ENCODE data around the gene SCO1. TPM values are rescaled to one million over a fixed set of nuclear protein-coding genes. Genes with fewer than 3 reads are reported as not detected.
A peak's percentile ranks its signal among the peaks of the same experiment; 100 is the strongest.

SCO1 gene
- total RNA-seq (2021; ENCODE audit: unreplicated experiment) (28.0 TPM), Bru-seq, nascent RNA (percentile 80 among the genes with signal in this experiment), BruChase-seq, experiment 1, labeled RNA remaining after a 2-hour chase (percentile 83 among the genes with signal in this experiment), BruChase-seq, experiment 2, labeled RNA remaining after a 6-hour chase (percentile 83 among the genes with signal in this experiment)
- polyA plus RNA-seq (2012; ENCODE audit: insufficient read length): 21.7 TPM
- long read RNA-seq, full-length matches to known transcripts: 39 of 47 reads
- long read RNA-seq, partial matches to known transcripts: 0 of 47 reads
- long read RNA-seq, other reads (novel, unspliced or antisense): 8 of 47 reads

DNA sequence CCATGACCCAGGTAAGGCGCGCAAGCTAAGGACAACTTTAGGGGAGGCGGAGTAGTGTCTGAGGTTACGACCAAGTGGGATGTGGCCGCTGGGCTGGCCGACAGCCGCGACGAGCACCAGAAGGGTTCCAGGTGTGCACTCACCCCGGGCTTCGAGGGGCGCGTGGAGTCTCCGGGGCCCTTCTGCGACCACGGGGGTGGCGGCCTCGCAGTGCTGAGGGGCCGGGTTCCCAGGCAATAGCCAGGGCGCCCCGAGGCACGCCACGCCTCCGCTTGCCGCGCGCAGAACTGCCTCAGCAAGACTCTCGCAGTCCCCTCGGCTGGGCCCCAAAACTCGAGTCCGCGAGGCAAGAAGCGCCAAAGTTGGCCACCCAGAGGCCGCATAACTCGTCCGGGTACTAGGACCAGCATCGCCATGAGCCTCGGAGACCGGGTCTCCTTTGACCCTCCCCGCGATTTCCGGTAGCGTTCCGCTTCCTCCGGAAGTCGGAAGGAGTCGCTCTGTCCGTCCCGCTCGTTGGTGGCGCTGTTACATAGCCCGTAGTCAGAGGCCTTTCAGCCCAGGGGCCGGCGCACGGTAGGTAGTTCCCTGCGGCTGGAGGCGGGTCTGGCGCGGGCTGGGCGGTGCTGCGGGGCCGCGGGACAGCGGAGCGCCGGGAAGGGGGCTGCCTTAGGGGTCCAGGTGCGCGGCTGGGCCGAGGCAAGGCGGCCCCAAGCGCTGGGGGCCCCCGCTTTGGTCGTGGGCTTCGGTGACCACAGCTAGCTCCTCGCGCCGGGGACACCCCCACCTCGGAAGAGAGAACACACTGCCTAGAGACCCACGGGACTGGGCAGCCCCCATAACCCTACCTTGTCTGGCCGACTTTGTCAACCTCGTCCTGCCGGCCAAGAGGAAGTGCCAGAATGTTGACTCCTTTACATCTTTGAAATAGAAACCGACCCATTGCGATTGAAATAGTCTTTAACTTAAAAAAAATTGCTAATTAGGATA, at the start of gene SCO1, which contains the start of gene ADPRM:
SCO1 (minus strand) TSS at position 442 of the 990 bp plus-strand sequence; CDS start at position 416, 26 bp downstream.
ADPRM (plus strand) TSS at position 503 of the 990 bp plus-strand sequence. CDS start 7,333 bp downstream, outside the sequence.
- in situ Hi-C loops (cut with HindIII; ENCODE audit: low pct_unique_long_range_greater_than_20kb, low sequenced_read_pairs): no loop called here
- ATAC-seq: peak; percentile 100
- intact Hi-C loops (cut with micrococcal nuclease; ENCODE audit: unreplicated experiment): no loop called here
- H3K36me3 ChIP-seq (ENCODE audit: control insufficient read depth, insufficient read depth, low read length): peaks cover 12% of the 10 kb centered on the region
- TF ChIP-seq SIN3A (IDR thresholded peaks at IDR 0.05; ENCODE audit: borderline replicate concordance, insufficient read depth, low read depth, low read length): 0 out of 2 replicates have a peak, but pooled peaks have one; percentile 37
- TF ChIP-seq TCF7L2 (IDR thresholded peaks at IDR 0.05; ENCODE audit: low read depth, low read length): no peak
- TF ChIP-seq, protein P1, sequence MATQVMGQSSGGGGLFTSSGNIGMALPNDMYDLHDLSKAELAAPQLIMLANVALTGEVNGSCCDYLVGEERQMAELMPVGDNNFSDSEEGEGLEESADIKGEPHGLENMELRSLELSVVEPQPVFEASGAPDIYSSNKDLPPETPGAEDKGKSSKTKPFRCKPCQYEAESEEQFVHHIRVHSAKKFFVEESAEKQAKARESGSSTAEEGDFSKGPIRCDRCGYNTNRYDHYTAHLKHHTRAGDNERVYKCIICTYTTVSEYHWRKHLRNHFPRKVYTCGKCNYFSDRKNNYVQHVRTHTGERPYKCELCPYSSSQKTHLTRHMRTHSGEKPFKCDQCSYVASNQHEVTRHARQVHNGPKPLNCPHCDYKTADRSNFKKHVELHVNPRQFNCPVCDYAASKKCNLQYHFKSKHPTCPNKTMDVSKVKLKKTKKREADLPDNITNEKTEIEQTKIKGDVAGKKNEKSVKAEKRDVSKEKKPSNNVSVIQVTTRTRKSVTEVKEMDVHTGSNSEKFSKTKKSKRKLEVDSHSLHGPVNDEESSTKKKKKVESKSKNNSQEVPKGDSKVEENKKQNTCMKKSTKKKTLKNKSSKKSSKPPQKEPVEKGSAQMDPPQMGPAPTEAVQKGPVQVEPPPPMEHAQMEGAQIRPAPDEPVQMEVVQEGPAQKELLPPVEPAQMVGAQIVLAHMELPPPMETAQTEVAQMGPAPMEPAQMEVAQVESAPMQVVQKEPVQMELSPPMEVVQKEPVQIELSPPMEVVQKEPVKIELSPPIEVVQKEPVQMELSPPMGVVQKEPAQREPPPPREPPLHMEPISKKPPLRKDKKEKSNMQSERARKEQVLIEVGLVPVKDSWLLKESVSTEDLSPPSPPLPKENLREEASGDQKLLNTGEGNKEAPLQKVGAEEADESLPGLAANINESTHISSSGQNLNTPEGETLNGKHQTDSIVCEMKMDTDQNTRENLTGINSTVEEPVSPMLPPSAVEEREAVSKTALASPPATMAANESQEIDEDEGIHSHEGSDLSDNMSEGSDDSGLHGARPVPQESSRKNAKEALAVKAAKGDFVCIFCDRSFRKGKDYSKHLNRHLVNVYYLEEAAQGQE (IDR thresholded peaks at IDR 0.05; ENCODE audit: insufficient read depth in 1 of 2, low read depth in 2 of 2, low read length in 1 of 2): no peak
- TF ChIP-seq, protein P2, sequence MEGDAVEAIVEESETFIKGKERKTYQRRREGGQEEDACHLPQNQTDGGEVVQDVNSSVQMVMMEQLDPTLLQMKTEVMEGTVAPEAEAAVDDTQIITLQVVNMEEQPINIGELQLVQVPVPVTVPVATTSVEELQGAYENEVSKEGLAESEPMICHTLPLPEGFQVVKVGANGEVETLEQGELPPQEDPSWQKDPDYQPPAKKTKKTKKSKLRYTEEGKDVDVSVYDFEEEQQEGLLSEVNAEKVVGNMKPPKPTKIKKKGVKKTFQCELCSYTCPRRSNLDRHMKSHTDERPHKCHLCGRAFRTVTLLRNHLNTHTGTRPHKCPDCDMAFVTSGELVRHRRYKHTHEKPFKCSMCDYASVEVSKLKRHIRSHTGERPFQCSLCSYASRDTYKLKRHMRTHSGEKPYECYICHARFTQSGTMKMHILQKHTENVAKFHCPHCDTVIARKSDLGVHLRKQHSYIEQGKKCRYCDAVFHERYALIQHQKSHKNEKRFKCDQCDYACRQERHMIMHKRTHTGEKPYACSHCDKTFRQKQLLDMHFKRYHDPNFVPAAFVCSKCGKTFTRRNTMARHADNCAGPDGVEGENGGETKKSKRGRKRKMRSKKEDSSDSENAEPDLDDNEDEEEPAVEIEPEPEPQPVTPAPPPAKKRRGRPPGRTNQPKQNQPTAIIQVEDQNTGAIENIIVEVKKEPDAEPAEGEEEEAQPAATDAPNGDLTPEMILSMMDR (IDR thresholded peaks at IDR 0.05): peak; percentile 48
- TF ChIP-seq POLR2AphosphoS5 (IDR thresholded peaks at IDR 0.05; ENCODE audit: low read depth, low read length): peak; percentile 81
- no TSS peak for BruUV-seq (replicated peaks)
- H3K27ac ChIP-seq (ENCODE audit: low read length): peak within 1 kb of the TSS; percentile 93
- POLR2A ChIA-PET: no interaction called here
- peak within 1 kb of the TSS; percentile 81 to 93 for H3K4me3 ChIP-seq (ENCODE audit: low read depth in 2 of 2, low read length in 2 of 2)
- CTCF ChIA-PET: interaction anchor here (0.7 kb wide), 1 partner anchor 1033 kb away, joined by 5 read pairs; no protein-coding TSS in a partner anchor
- H3K4me1 ChIP-seq (ENCODE audit: control insufficient read depth, insufficient read depth, low read length): peaks cover 4% of the 10 kb centered on the region; the same call in 1 of the 2 replicates
- H3K9me3 ChIP-seq (ENCODE audit: control insufficient read depth, insufficient read depth, low read depth, low read length): no peaks in the 10 kb centered on the region
- DNase-seq (ENCODE audit: low read depth, low spot score): peak; percentile 76
- H3K27me3 ChIP-seq (ENCODE audit: control insufficient read depth, insufficient read depth, low read length): no peaks in the 10 kb centered on the region

DNA sequence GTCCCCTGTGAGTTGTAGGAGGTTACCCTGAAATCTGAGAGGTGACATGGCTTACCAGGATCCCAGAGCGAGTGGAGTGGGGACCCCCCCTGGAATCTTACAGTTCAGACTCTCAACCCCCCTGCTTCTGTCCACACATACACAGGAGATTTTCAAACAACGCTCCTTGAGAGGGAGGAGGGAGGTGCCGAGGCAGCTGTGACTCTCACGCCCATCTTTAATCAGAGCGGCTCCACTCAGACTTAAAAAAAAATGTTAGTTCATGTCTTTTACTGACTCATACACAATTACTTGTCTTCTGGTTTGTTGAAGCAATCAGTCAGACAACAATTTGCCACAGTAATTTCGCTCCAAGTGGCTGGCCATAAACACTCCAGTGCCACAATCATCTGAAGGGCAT, 47.9 kb upstream of the SCO1 start:
- in situ Hi-C loops (cut with HindIII; ENCODE audit: low pct_unique_long_range_greater_than_20kb, low sequenced_read_pairs) (no loop called here), intact Hi-C loops (cut with micrococcal nuclease; ENCODE audit: unreplicated experiment) (no loop called here)
- no TSS peak for BruUV-seq (replicated peaks)
- Histone ChIP-seq H3K27me3 (ENCODE audit: control insufficient read depth, insufficient read depth, low read length) (no peaks in the 10 kb centered on the region), H3K4me3 (ENCODE audit: low read depth in 2 of 2, low read length in 2 of 2) (no peak overlapping the region), H3K9me3 (ENCODE audit: control insufficient read depth, insufficient read depth, low read depth, low read length) (no peaks in the 10 kb centered on the region), H3K36me3 (ENCODE audit: control insufficient read depth, insufficient read depth, low read length) (no peaks in the 10 kb centered on the region), H3K4me1 (ENCODE audit: control insufficient read depth, insufficient read depth, low read length) (no peaks in the 10 kb centered on the region), H3K27ac (ENCODE audit: low read length) (no peak overlapping the region)
- no peak for TF ChIP-seq TCF7L2 (IDR thresholded peaks at IDR 0.05; ENCODE audit: low read depth, low read length)
- TF ChIP-seq POLR2AphosphoS5 (IDR thresholded peaks at IDR 0.05; ENCODE audit: low read depth, low read length): no peak
- TF ChIP-seq, protein P2 (IDR thresholded peaks at IDR 0.05): no peak
- no peak for TF ChIP-seq SIN3A (IDR thresholded peaks at IDR 0.05; ENCODE audit: borderline replicate concordance, insufficient read depth, low read depth, low read length)
- TF ChIP-seq, protein P1 (IDR thresholded peaks at IDR 0.05; ENCODE audit: insufficient read depth in 1 of 2, low read depth in 2 of 2, low read length in 1 of 2): no peak
- DNase-seq (ENCODE audit: low read depth, low spot score) (no peak), ATAC-seq (no peak)
- CTCF ChIA-PET: no interaction called here
- POLR2A ChIA-PET: no interaction called here

All from Panc1 (cell line).